Neural cell (in vitro differentiated cells): ENCODE data around the gene UBE2O. TPM values are rescaled to one million over a fixed set of nuclear protein-coding genes. Genes with fewer than 3 reads are reported as not detected.

Source experiments
- H2AFZ ChIP-seq: fragments of 200-600, 300-800 bp; sonication (generic), shearing (Covaris generic); 2 replicates; pipeline ENCODE4 v1.6.0; 2014; ENCODE audit warnings: low read depth, mild to moderate bottlenecking, antibody characterized with exemption, low read length, moderate library complexity
- H3F3A ChIP-seq: fragments of 200-600 bp; shearing (Covaris generic); 2 replicates; pipeline ENCODE4 v1.6.1; 2016; ENCODE audit warnings: mild to moderate bottlenecking, moderate library complexity, mixed read lengths, antibody characterized with exemption, low read length; ENCODE audit not compliant: insufficient read depth, poor library complexity, severe bottlenecking
- H3K27ac ChIP-seq: fragments of 200-600, 300-800 bp; sonication (generic), shearing (Covaris generic); 2 replicates; pipeline ENCODE4 v1.5.1; 2014; ENCODE audit warnings: mild to moderate bottlenecking, low read length, moderate library complexity
- H3K27me3 ChIP-seq: fragments of 300-800, 200-600 bp; sonication (generic), shearing (Covaris generic); 2 replicates; pipeline ENCODE4 v1.6.0; 2014; ENCODE audit warnings: mild to moderate bottlenecking, low read depth, low read length, moderate library complexity; ENCODE audit not compliant: insufficient read depth
- H3K36me3 ChIP-seq: fragments of 300-800, 200-600 bp; sonication (generic), shearing (Covaris generic); 2 replicates; pipeline ENCODE4 v1.5.1; 2014; ENCODE audit warnings: mild to moderate bottlenecking, antibody characterized with exemption, low read length, moderate library complexity; ENCODE audit not compliant: insufficient read depth
- H3K4me2 ChIP-seq: fragments of 300-800, 200-600 bp; sonication (generic), shearing (Covaris generic); 2 replicates; pipeline ENCODE4 v1.6.0; 2014; ENCODE audit warnings: mild to moderate bottlenecking, low read length
- H3K4me3 ChIP-seq: fragments of 300-800, 200-600 bp; sonication (generic), shearing (Covaris generic); 2 replicates; pipeline ENCODE4 v1.5.1; 2014; ENCODE audit warnings: mild to moderate bottlenecking, low read length, moderate library complexity
- H3K79me2 ChIP-seq: fragments of 200-600 bp; shearing (Covaris generic); replicated peaks from 2 replicates; pipeline ENCODE4 v1.6.0; 2014; ENCODE audit warnings: mild to moderate bottlenecking, low read length, moderate library complexity; ENCODE audit not compliant: insufficient read depth
- H3K9ac ChIP-seq: fragments of 300-800, 200-600 bp; sonication (generic), shearing (Covaris generic); 2 replicates; pipeline ENCODE4 v1.6.1; 2016; ENCODE audit warnings: mild to moderate bottlenecking, low read length, mixed read lengths
- H3K9me2 ChIP-seq: fragments of 200-600 bp; shearing (Covaris generic); 2 replicates; pipeline ENCODE4 v1.6.1; 2016; ENCODE audit warnings: mild to moderate bottlenecking, low read length, mixed read lengths; ENCODE audit not compliant: insufficient read depth
- H3K9me3 ChIP-seq: fragments of 200-600, 300-800 bp; sonication (generic), shearing (Covaris generic); 2 replicates; pipeline ENCODE4 v1.6.1; 2016; ENCODE audit warnings: mild to moderate bottlenecking, mixed run types, low read length, moderate library complexity, mixed read lengths
- H4K20me1 ChIP-seq: fragments of 200-600 bp; shearing (Covaris generic); 2 replicates; pipeline ENCODE4 v1.6.1; 2016; ENCODE audit warnings: mild to moderate bottlenecking, mixed run types; ENCODE audit not compliant: insufficient read depth
- CTCF ChIP-seq: fragments of 450-650 bp; IDR thresholded peaks from 2 replicates; pipeline ENCODE4 v1.5.1; 2014; ENCODE audit warnings: antibody characterized with exemption, mild to moderate bottlenecking, moderate library complexity; ENCODE audit not compliant: poor library complexity, severe bottlenecking
- EP300 ChIP-seq: fragments of 450-650 bp; conservative IDR thresholded peaks from 2 replicates; pipeline ENCODE4 v1.6.1; 2014; ENCODE audit warnings: antibody characterized with exemption, mild to moderate bottlenecking, moderate library complexity; ENCODE audit not compliant: poor library complexity, severe bottlenecking
- EZH2 ChIP-seq: fragments of 200-600, 300-800 bp; shearing (Covaris generic), sonication (generic); IDR thresholded peaks from 2 replicates; pipeline ENCODE4 v1.6.1; 2014; ENCODE audit warnings: antibody characterized with exemption, low read length, borderline replicate concordance, mild to moderate bottlenecking; ENCODE audit not compliant: insufficient read depth, poor library complexity, severe bottlenecking
- MXI1 ChIP-seq: fragments of 450-650 bp; conservative IDR thresholded peaks from 2 replicates; pipeline ENCODE4 v1.6.1; 2014; ENCODE audit warnings: antibody characterized with exemption, mild to moderate bottlenecking; ENCODE audit not compliant: poor library complexity, severe bottlenecking
- POLR2AphosphoS5 ChIP-seq: IDR thresholded peaks from 2 replicates; pipeline ENCODE4 v1.6.1; 2012
- RAD21 ChIP-seq: fragments of 450-650 bp; conservative IDR thresholded peaks from 2 replicates; pipeline ENCODE4 v1.6.1; 2014; ENCODE audit warnings: antibody characterized with exemption, mild to moderate bottlenecking, moderate library complexity
- SMC3 ChIP-seq: fragments of 450-650 bp; conservative IDR thresholded peaks from 2 replicates; pipeline ENCODE4 v1.6.1; 2014; ENCODE audit warnings: antibody characterized with exemption, mild to moderate bottlenecking, moderate library complexity; ENCODE audit not compliant: poor library complexity
- TAF1 ChIP-seq: IDR thresholded peaks from 2 replicates; pipeline ENCODE4 v1.6.1; 2012; ENCODE audit warnings: low read depth
- polyA plus RNA-seq: library from polyadenylated mRNA; depleted of rRNA; stranded (reverse); fragments of >200 nt; gene quantifications from 2 replicates; pipeline ENCODE4 v1.2.3, GENCODE V29; 2014
- TF ChIP-seq, protein P1 (sequence below): IDR thresholded peaks from 2 replicates; pipeline ENCODE4 v1.6.1; 2012; ENCODE audit warnings: borderline replicate concordance

UBE2O gene
- polyA plus RNA-seq, 1 donor from 2014 or later, result 28.0 TPM

DNA sequence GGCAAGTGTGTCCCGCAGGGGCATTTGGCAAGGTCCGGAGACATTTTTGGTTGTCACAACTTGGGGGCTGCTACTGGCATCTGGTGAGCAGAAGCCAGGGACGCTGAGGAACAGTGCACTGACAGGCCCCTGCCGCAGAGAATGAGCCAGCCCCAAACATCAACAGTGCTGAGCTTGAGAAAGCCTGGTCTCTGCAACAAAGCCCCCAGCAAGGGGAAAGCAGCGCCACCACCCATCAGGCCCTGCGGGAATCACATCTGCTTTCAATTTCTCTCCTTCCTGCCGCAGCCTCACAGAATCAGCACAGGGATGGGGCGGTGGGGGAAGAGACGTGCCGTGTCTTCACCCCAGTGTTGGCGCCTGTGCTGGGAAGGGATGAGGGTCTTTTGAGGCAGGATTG lies 84.4 kb downstream of the UBE2O start:
- H2AFZ ChIP-seq, result no peak overlapping the region
- no peak overlapping the region for H3K4me3 ChIP-seq
- H3K27ac ChIP-seq, result no peak overlapping the region
- no peaks in the 10 kb centered on the region for H3F3A ChIP-seq
- no peaks in the 10 kb centered on the region for H3K27me3 ChIP-seq
- TF ChIP-seq MXI1 (no peak), POLR2AphosphoS5 (no peak), TAF1 (no peak), EZH2 (no peak), EP300 (no peak), SMC3 (no peak), CTCF (no peak), RAD21 (no peak)
- TF ChIP-seq, protein P1, sequence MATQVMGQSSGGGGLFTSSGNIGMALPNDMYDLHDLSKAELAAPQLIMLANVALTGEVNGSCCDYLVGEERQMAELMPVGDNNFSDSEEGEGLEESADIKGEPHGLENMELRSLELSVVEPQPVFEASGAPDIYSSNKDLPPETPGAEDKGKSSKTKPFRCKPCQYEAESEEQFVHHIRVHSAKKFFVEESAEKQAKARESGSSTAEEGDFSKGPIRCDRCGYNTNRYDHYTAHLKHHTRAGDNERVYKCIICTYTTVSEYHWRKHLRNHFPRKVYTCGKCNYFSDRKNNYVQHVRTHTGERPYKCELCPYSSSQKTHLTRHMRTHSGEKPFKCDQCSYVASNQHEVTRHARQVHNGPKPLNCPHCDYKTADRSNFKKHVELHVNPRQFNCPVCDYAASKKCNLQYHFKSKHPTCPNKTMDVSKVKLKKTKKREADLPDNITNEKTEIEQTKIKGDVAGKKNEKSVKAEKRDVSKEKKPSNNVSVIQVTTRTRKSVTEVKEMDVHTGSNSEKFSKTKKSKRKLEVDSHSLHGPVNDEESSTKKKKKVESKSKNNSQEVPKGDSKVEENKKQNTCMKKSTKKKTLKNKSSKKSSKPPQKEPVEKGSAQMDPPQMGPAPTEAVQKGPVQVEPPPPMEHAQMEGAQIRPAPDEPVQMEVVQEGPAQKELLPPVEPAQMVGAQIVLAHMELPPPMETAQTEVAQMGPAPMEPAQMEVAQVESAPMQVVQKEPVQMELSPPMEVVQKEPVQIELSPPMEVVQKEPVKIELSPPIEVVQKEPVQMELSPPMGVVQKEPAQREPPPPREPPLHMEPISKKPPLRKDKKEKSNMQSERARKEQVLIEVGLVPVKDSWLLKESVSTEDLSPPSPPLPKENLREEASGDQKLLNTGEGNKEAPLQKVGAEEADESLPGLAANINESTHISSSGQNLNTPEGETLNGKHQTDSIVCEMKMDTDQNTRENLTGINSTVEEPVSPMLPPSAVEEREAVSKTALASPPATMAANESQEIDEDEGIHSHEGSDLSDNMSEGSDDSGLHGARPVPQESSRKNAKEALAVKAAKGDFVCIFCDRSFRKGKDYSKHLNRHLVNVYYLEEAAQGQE, result no peak
- H3K9me2 ChIP-seq, result no peaks in the 10 kb centered on the region
- no peaks in the 10 kb centered on the region for H3K36me3 ChIP-seq
- no peak overlapping the region for H3K9ac ChIP-seq
- no peaks in the 10 kb centered on the region for H3K9me3 ChIP-seq
- H3K79me2 ChIP-seq, result no peaks in the 10 kb centered on the region
- H4K20me1 ChIP-seq, result no peaks in the 10 kb centered on the region
- H3K4me2 ChIP-seq, result no peak overlapping the region

- Histone ChIP-seq H3K9ac (no peak overlapping the region), H4K20me1 (no peaks in the 10 kb centered on the region), H3K9me2 (no peaks in the 10 kb centered on the region), H3K9me3 (no peaks in the 10 kb centered on the region), H3K4me2 (no peak overlapping the region), H3K4me3 (no peak overlapping the region), H2AFZ (no peak overlapping the region), H3K36me3 (no peaks in the 10 kb centered on the region), H3K79me2 (no peaks in the 10 kb centered on the region), H3K27me3 (no peaks in the 10 kb centered on the region), H3K27ac (no peak overlapping the region), H3F3A (no peaks in the 10 kb centered on the region)
- TF ChIP-seq EZH2 (no peak), CTCF (no peak), POLR2AphosphoS5 (no peak), TAF1 (no peak), EP300 (no peak), RAD21 (no peak), MXI1 (no peak), SMC3 (no peak)
- TF ChIP-seq, protein P1, result no peak
Observed at GRCh38 chr17:76367642-76368041, 85.3 kb downstream of the UBE2O start.
